ENCODE results near the gene TEKT2.

GRCh38 chr1:36084497-36085115, 712 bp downstream of the TEKT2 start:
- TF ChIP-seq CTCF (IDR thresholded peaks at IDR 0.05; ENCODE audit: insufficient read depth, low read length, poor library complexity, severe bottlenecking): no peak
- TF ChIP-seq EZH2phosphoT487 (conservative IDR thresholded peaks at IDR 0.05; ENCODE audit: low read length): no peak

Data from SU-DHL-6 (cell line).